ENCODE results near the gene SPTB. TPM values are rescaled to one million over a fixed set of nuclear protein-coding genes. Genes with fewer than 3 reads are reported as not detected.

The SPTB gene
- total and polyA plus RNA-seq, 2 experiments from 2014 or later = 1.1 to 1.7 TPM

DNA sequence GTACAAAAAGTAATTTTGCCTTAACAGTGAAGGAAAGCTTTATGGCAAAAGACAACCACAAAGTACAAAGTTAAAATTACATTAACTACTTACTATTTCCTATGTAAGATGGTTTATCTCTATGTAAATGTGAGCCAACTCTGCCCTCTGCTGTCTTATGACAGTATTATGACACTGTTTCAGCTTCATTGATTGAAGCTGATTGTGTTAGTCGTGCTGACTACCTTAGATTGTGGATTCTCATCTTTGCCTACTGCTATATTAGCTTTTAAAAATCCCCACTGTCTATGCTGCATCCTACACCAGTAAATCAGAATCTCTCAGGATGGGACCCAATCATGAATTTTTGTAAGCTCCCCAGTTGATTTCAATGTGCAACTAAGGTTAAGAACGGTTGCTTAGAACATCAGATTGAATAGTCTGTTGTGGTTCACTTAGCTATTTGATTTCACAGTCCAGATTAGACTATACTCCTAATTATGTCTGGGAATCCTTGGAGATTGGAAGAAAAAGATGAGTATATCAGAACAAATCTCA, 12.2 kb upstream of the SPTB start:
- TF ChIP-seq EZH2phosphoT487 (IDR thresholded peaks at IDR 0.05; ENCODE audit: low read depth, severe bottlenecking, unreplicated experiment) = no peak
- peak; percentile 84 for TF ChIP-seq CTCF (IDR thresholded peaks at IDR 0.05; ENCODE audit: poor library complexity)
- no peak overlapping the region for H3K27ac ChIP-seq
- no peak overlapping the region for H3K4me2 ChIP-seq
- no peaks in the 10 kb centered on the region for H3K4me1 ChIP-seq (ENCODE audit: insufficient read depth)
- no peaks in the 10 kb centered on the region for H3K36me3 ChIP-seq (replicated peaks; ENCODE audit: insufficient read depth, low read depth)
- H3K9me2 ChIP-seq (replicated peaks; ENCODE audit: insufficient read depth) = no peaks in the 10 kb centered on the region
- no peaks in the 10 kb centered on the region for H3K79me2 ChIP-seq
- H3K9me3 ChIP-seq (ENCODE audit: low read depth) = no peaks in the 10 kb centered on the region
- H2AFZ ChIP-seq = no peak overlapping the region
- DNase-seq (ENCODE audit: low spot score) = peak; percentile 81
- H3K27me3 ChIP-seq = peaks cover 7% of the 10 kb centered on the region
- no peaks in the 10 kb centered on the region for H4K20me1 ChIP-seq (ENCODE audit: insufficient read depth, poor library complexity, severe bottlenecking)
- WGBS (ENCODE audit: low lambda C conversion rate, missing lambda C conversion rate) = 50% methylated on average over 2 of the region's 2 CpGs
- no peak overlapping the region for H3K4me3 ChIP-seq

GRCh38 chr14:64891173-64891838, 11.6 kb upstream of the SPTB start:
- Histone ChIP-seq H3K79me2 (no peaks in the 10 kb centered on the region), H4K20me1 (ENCODE audit: insufficient read depth, poor library complexity, severe bottlenecking) (no peaks in the 10 kb centered on the region), H3K9me3 (ENCODE audit: low read depth) (no peaks in the 10 kb centered on the region), H3K4me2 (no peak overlapping the region), H3K9me2 (replicated peaks; ENCODE audit: insufficient read depth) (no peaks in the 10 kb centered on the region), H3K27me3 (peaks cover 13% of the 10 kb centered on the region), H2AFZ (no peak overlapping the region), H3K36me3 (replicated peaks; ENCODE audit: insufficient read depth, low read depth) (no peaks in the 10 kb centered on the region), H3K4me3 (no peak overlapping the region), H3K27ac (no peak overlapping the region), H3K4me1 (ENCODE audit: insufficient read depth) (no peaks in the 10 kb centered on the region)
- WGBS (ENCODE audit: low lambda C conversion rate, missing lambda C conversion rate) = 95% methylated on average over 4 of the region's 4 CpGs
- TF ChIP-seq EZH2phosphoT487 (IDR thresholded peaks at IDR 0.05; ENCODE audit: low read depth, severe bottlenecking, unreplicated experiment) = no peak
- TF ChIP-seq CTCF (IDR thresholded peaks at IDR 0.05; ENCODE audit: poor library complexity) = no peak
- TF ChIP-seq EZH2 (IDR thresholded peaks at IDR 0.05; ENCODE audit: borderline replicate concordance) = no peak
- no peak for DNase-seq (ENCODE audit: low spot score)

DNA sequence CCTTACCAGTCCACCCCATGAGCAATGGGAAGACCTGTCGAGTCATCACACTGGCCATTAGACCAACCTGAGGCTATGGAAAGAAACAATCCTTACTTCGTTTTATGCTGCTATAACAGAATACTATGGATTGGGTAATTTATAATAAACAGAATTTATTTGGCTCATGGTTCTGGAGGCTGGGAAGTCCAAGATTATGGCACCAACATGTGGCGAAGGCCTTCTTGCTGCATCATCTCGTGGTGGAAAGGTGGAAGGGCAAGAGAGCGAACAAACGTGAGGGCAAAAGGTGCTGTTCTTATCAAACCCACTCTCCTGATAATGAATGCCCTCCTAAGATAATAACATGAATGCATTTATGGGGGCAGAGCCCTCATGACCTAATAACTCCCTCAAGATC, 9.6 kb upstream of the SPTB start:
- no peak overlapping the region for H2AFZ ChIP-seq
- DNase-seq (ENCODE audit: low spot score) = no peak
- TF ChIP-seq EZH2phosphoT487 (IDR thresholded peaks at IDR 0.05; ENCODE audit: low read depth, severe bottlenecking, unreplicated experiment) (no peak), EZH2 (IDR thresholded peaks at IDR 0.05; ENCODE audit: borderline replicate concordance) (no peak), CTCF (IDR thresholded peaks at IDR 0.05; ENCODE audit: poor library complexity) (no peak)
- no peak overlapping the region for H3K4me2 ChIP-seq
- no peaks in the 10 kb centered on the region for H3K36me3 ChIP-seq (replicated peaks; ENCODE audit: insufficient read depth, low read depth)
- H3K27me3 ChIP-seq = peaks cover 15% of the 10 kb centered on the region
- WGBS (ENCODE audit: low lambda C conversion rate, missing lambda C conversion rate) = 89% methylated on average over 6 of the region's 6 CpGs
- H3K4me1 ChIP-seq (ENCODE audit: insufficient read depth) = no peaks in the 10 kb centered on the region
- no peaks in the 10 kb centered on the region for H4K20me1 ChIP-seq (ENCODE audit: insufficient read depth, poor library complexity, severe bottlenecking)
- H3K4me3 ChIP-seq = no peak overlapping the region
- no peaks in the 10 kb centered on the region for H3K9me3 ChIP-seq (ENCODE audit: low read depth)
- no peak overlapping the region for H3K27ac ChIP-seq
- no peaks in the 10 kb centered on the region for H3K9me2 ChIP-seq (replicated peaks; ENCODE audit: insufficient read depth)
- H3K79me2 ChIP-seq = no peaks in the 10 kb centered on the region

Data from hepatocyte (in vitro differentiated cells).